GM23248 (cell line): ENCODE data around the gene PRKAR1A.

Experiments used
- EZH2 ChIP-seq: fragments of 200-600 bp; sonication (generic); IDR thresholded peaks from 2 replicates; pipeline ENCODE4 v1.6.1; 2018; ENCODE audit warnings: antibody characterized with exemption, mild to moderate bottlenecking; ENCODE audit not compliant: insufficient read depth, poor library complexity, severe bottlenecking
- EZH2phosphoT487 ChIP-seq: fragments of 200-600 bp; sonication (generic); IDR thresholded peaks from 2 replicates; pipeline ENCODE4 v1.6.1; 2018; ENCODE audit warnings: antibody characterized with exemption, moderate library complexity, mild to moderate bottlenecking, low read depth; ENCODE audit not compliant: insufficient read depth

DNA sequence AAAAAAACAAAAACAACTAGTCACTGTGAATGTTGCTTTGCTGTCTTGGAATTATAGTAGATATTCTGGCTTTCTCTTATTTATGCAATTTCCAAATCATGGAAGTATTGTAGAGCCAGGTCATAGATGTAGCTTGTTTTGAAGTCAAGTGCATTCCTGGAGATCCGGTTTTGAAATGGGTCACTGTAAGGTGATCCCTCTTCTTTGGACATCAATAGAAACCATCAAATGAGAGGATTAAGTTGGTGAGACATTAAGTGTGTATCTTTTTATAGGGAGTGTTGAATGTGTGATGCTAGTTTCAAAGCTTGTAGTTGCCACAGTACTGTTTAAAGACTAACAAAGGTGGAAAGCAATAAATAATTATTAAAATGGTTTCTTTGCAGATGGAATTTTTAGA is 4.5 kb downstream of the PRKAR1A start:
- TF ChIP-seq EZH2 (no peak), EZH2phosphoT487 (no peak)
